Breast epithelium (tissue), 3 donors: ENCODE data around the gene UGT2B28.
"Not testable (repeated sequence)": the region's sequence is repeated elsewhere in the genome, so short reads cannot be mapped to it uniquely, and the experiment has no call there.

ENCODE experiments used
- POLR2AphosphoS5 ChIP-seq, 3 donors: sonication (generic); formaldehyde crosslinking; IDR thresholded peaks; one replicate each; pipeline ENCODE4 v1.6.1; 2017; ENCODE audit warnings: antibody characterized with exemption in 3 of 3
- TF ChIP-seq, protein P1 (sequence below), 3 donors: fragments of 450-650 bp; IDR thresholded peaks; one replicate each; pipeline ENCODE4 v1.5.1; 2016 to 2017; ENCODE audit warnings: antibody characterized with exemption in 3 of 3, mild to moderate bottlenecking in 3 of 3, moderate library complexity in 3 of 3

DNA sequence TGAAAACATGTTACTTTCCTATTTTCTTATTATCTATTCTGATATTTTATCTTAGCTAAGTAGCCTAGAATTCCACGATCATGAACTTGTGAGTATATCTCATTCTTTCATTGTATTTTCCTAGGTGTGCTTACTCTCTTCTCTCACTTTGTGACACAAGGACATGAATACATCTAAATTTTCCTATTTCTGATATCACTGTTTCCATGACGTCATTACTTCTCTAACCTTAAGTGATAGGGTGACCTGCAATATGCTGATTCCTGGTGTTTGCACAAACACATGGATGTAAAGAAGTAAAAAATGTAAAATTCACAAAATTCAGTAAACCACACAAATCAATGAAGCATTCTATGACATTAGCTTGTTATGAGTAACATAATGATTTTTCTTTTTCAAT lies 29.4 kb upstream of the UGT2B28 start:
- not testable (repeated sequence) for TF ChIP-seq POLR2AphosphoS5 (IDR thresholded peaks at IDR 0.05)
- TF ChIP-seq, protein P1, sequence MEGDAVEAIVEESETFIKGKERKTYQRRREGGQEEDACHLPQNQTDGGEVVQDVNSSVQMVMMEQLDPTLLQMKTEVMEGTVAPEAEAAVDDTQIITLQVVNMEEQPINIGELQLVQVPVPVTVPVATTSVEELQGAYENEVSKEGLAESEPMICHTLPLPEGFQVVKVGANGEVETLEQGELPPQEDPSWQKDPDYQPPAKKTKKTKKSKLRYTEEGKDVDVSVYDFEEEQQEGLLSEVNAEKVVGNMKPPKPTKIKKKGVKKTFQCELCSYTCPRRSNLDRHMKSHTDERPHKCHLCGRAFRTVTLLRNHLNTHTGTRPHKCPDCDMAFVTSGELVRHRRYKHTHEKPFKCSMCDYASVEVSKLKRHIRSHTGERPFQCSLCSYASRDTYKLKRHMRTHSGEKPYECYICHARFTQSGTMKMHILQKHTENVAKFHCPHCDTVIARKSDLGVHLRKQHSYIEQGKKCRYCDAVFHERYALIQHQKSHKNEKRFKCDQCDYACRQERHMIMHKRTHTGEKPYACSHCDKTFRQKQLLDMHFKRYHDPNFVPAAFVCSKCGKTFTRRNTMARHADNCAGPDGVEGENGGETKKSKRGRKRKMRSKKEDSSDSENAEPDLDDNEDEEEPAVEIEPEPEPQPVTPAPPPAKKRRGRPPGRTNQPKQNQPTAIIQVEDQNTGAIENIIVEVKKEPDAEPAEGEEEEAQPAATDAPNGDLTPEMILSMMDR (IDR thresholded peaks at IDR 0.05) = not testable (repeated sequence)
